Fibroblast of skin of left biceps (primary cell): ENCODE measurements around the gene ARX.

Experiments used
- DNase-seq, 2 experiments: peaks; one replicate each; pipeline ENCODE4 v3.0.0-alpha.2; 2013; ENCODE audit warnings: low read depth in 2 of 2

ARX gene

GRCh38 chrX:25001808-25002660 is 13.7 kb downstream of the ARX start:
- DNase-seq: no peak

GRCh38 chrX:24999511-24999910 is 16.3 kb downstream of the ARX start:
- DNase-seq: no peak

DNA sequence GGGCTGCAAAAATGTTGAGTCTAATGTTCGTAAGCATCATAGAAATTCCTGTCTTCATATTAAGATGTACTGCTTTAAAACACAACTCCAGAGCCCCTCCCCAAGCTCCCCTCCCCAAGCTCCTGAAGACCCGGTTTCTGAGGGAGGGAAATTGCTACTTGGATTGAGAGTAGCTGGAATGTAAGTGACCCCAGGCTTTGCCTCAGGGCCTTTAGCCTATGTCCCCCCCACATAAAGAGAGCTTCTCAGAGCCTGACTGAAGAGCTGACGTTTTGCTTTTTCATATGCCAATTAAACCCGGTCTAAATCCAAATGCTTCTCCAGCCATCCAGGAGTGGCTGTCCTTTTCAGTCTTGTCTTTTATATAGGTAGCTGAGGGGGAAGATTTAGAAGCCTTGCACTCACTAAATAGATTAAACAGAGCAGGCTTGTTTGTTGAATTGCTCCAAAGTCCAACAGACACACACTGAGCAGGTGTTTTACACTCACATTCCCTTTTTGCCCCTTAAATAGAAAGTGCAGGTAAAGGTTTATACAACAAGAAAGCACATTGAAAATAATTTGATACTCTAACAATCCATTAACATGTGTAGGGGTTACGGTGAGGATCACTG is 19.6 kb downstream of the ARX start:
- DNase-seq: no peak

DNA sequence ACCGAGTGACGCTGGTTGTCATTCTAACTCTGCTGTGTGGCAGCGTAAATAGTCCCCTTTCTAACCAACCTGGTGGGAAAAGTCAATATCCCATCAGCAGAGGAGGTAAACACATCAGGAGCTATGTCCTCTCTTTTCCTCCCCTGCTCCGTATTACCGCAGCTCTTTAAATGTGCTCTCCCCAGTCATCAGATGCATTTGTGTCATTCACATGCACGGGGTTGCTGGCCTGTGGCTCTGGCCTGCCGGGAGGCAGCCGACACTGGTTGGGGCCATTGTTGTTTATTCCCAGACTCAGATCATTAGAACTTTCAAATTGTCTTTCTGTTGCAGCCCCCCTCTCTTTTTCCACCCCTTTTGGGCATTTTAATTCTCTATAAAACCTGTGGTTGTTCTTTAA is 21.9 kb downstream of the ARX start:
- no peak for DNase-seq

DNA sequence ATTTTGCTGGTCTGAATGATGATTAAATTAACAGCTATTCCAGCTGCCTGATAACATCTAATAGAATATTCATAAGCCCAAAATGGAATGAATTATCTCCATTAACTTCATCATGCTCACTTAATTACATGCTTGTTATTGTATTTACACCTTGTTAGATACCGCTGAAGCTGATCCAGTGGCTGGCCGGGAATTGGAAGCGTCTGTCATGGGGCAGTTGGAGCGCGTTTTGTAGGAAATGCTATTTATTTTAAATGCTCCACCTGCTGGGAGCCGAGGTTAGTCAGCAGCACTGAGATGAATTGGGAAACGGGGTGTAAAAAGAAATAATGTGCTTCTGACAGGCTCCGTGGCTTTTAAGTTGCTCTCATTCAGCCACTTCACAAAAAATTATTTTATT is 25.2 kb downstream of the ARX start:
- no peak for DNase-seq

- no peak for DNase-seq
Measured at GRCh38 chrX:24988314-24988713, 27.5 kb downstream of the ARX start.

GRCh38 chrX:24987731-24988130 is 28.0 kb downstream of the ARX start:
- no peak for DNase-seq

DNA sequence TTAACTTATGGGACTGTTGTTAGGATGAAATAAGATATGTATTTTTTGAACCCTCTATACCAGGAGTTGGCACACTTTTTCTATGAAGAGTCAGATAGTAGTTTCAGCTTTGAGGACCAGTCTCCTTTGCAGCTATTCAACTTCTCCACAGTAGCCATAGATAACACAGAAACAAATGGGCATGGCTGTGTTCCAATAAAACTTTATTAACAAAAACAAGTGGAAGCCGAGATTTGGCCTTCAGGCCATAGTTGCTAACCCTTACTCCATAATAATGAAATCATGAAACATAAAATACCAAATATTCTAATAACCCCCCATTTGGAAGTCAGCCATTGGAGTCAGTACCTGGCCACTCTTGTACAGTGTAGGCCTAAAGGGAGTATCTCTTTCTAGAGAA is 30.6 kb downstream of the ARX start:
- DNase-seq: no peak

- DNase-seq: no peak
Measured at GRCh38 chrX:24983931-24984330, 31.8 kb downstream of the ARX start.

- DNase-seq: no peak
Measured at GRCh38 chrX:24982306-24982965, 33.3 kb downstream of the ARX start.

GRCh38 chrX:24981030-24981429 is 34.7 kb downstream of the ARX start:
- DNase-seq: no peak

DNA sequence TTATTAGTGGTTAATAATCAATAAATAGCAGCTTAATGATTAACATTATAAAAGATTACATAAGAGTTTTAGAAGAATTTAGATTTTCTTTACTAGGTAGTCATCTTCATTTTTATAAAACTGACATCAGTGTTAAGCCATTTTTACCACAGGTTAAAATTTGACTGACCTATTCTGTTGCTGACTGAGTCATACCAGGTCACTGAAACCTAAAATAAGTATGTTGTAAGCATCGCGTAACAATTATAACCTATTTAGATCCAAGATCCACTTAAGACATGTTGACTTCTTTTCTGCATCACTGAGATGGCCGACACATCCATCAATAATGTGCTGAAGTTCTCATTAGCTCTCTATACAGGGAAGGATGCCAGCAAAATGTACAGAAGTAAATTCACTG is 36.7 kb downstream of the ARX start:
- DNase-seq: no peak

GRCh38 chrX:24969812-24970211 is 46.0 kb downstream of the ARX start:
- no peak for DNase-seq

DNA sequence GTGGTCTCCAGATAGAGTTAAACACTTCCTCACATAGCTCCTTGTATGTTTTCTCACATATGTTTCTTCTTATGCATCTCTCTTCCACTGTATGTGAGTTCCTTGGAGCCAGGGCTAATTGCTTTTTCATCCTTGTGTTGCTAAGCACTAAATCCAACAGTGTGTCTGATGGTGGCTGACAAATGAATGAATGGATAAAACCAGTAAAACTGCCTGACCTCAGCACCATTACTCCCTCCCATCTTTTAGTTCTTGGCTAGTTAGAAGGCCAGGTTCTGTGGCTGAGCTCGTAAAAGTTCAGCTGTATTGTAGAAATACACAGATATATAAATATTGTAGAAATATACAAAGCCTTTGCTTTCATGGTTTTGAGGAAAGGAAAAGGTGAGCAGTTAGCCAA is 50.4 kb downstream of the ARX start:
- DNase-seq: no peak

GRCh38 chrX:24963823-24964222 is 51.9 kb downstream of the ARX start:
- DNase-seq: no peak

GRCh38 chrX:24961809-24962208 is 54.0 kb downstream of the ARX start:
- no peak for DNase-seq

DNA sequence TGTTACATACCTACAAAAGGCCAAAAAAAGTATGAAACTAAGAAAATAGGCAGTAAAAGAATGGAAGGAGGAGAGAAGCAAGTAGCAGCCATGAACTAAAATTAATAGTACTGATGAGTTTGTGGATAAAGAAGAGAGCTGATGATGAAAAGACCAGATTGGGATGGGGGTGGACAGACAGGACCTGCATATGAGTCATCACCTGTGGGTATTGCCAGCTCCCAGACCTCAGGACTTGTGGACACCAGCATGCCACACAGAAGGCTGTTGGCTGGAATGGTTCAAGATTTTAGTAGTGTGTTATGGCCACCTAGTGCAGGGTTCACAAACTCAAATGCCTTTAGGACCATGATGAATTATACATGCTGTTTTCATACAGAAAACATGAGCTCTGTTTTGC is 58.9 kb downstream of the ARX start:
- no peak for DNase-seq

GRCh38 chrX:24955372-24955930 is 60.3 kb downstream of the ARX start:
- DNase-seq: no peak

GRCh38 chrX:24954732-24955131 is 61.0 kb downstream of the ARX start:
- DNase-seq: no peak
